DMS 273 (cell line): ENCODE results near the gene CASQ2.
A peak's percentile ranks its signal among the peaks of the same experiment; 100 is the strongest.
"Not testable (repeated sequence)": the region's sequence is repeated elsewhere in the genome, so short reads cannot be mapped to it uniquely, and the experiment has no call there.

Source experiments
- DNase-seq: peaks from one replicate; lab custom pipeline; 2025; ENCODE audit not compliant: unreplicated experiment; lab: John Stamatoyannopoulos, UW

CASQ2 gene

DNA sequence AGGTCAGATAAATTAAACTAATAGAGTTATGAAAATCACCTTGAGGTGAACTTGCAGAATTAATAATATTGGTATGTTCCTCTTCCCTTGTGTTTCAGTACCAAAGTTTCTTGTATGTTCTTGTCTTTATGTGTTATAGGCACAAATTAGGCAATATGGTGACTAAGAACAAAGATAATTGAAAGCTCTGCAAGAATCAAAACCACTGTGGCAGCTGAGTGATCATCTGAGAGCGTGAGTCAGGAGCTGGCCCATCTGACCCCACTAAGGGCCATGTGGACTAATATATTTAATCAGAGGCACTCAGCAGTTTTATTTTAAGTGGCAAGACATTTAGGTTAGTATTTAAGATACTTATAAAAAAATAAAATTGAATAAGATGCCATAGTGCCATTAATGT is 12.8 kb upstream of the CASQ2 start:
- no peak for DNase-seq

DNA sequence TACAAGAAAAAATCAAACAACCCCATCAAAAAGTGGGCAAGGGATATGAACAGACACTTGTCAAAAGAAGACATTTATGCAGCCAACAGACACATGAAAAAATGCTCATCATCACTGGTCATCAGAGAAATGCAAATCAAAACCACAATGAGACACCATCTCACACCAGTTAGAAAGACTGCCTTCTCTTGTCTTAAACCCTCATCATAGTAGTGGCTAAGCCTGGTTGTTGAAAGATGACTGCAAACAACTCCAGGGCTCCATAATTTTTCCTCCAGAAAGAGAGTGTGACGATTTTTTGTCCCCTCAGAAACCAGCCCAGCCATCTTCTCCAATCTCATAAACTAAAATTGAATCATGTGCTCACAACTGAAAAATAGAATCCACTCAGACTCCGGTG is 12.1 kb upstream of the CASQ2 start:
- not testable (repeated sequence) for DNase-seq

DNA sequence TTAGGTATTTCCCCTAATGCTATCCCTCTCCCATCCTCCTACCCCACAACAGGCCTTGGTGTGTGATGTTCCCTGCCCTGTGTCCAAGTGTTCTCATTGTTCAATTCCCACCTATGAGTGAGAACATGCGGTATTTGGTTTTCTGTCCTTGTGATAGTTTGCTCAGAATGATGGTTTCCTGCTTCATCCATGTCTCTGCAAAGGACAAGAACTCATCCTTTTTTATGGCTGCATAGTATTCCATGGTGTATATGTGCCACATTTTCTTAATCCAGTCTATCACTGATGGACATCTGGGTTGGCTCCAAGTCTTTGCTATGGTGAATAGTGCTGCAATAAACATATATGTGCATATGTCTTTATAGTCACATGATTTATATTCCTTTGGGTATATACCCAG is 10.6 kb upstream of the CASQ2 start:
- DNase-seq, result not testable (repeated sequence)

DNA sequence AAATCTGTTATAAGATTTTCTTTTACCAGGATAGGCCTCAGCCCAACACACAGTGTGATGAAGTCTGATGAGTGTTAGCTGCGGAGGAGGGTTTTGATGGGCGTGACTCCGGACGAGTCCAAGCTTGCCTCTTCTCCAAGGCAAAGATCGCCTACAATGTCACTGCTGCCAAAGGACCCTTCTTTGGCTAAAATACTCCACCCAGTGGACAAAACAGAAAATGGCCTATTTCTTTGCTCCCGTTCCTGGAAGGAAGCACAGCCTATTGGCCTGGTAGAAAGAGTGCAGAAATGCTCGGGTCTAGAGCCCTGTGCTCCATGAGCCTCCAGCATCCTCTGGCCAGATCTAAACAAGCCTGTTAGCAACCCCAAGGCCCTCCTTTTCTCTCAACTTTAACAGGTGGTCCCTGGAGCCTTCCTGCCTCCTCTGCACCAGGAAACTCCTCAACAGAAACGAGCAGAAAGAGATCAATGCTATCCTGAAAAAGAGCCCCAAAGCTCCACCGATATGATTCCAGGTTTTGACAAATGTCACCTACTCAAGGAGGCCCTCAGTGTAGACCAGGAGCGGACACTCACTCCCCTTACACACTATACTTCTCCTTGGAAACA is 3.4 kb upstream of the CASQ2 start:
- DNase-seq, result peak; percentile 95

DNA sequence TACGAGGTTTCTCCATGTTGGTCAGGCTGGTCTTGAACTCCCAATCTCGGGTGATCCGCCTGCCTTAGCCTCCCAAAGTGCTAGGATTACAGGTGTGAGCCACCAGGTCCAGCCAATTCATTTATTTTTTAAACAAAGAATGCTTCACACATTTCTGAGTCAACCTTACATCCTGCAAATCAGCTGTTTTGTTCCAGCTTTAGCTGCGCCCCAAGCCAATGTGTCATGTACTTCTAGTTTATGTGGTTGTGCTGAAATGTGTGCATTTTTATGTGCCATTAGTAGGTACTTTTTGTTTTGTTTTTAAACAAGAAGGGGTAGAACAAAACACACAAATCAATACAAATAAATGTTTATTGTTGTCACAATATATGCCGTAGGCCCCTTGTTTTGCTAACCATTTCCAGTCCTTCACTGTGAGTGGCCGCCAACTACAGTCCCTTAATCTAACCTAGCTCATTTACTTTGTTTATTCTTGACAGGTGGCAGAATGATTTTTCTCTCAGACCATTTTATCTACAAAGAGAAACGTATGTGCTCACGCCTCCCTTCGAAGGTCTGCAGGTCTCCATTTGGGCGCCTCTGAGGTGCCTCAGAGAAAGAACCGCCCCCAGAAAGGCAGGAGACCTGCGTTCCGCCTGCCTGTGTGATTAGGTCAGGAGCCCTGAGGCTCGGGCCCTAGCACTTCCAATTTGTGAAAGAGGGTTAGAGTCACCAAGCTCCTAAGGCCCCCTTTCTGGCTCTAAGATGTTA is 2.8 kb upstream of the CASQ2 start:
- DNase-seq, result no peak

DNA sequence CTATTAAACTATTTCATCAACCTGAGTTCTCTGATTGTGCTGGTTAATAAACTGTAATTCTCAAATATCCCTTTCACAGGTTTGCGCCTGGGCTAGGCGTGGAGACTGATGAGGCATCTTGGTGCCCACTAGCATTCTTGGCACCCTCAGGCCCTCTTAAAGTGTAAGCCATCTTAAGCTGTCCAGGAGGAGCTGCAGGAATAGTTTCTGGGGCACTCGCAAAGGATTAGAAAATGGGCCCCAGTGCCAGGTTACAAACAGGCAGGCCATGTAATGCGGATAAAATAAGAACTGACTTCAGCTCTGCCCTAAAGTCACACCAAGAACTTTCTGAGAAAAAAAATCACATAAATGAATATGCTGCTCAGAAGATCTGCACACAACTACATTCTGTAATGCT is 1.1 kb downstream of the CASQ2 start:
- DNase-seq, result no peak

DNA sequence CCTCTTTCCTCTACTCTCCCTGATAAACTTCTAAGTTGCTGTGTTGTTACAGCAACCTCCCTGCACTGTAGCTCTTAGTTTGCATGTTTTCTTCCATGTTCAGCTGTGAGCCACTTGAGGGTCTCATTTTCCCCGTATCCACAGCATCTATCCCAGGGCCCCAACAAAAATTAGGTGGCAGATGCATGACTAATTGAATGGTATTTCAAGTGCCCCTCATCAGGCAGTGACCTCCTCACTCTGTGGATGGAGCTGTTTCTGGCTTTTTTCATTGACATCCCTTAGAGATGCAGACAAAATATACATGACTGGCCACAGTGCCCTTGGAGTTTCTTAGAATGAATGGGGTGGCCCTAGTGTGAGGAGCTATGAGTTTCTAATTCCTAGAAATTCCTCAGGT is 3.4 kb downstream of the CASQ2 start:
- DNase-seq, result no peak

DNA sequence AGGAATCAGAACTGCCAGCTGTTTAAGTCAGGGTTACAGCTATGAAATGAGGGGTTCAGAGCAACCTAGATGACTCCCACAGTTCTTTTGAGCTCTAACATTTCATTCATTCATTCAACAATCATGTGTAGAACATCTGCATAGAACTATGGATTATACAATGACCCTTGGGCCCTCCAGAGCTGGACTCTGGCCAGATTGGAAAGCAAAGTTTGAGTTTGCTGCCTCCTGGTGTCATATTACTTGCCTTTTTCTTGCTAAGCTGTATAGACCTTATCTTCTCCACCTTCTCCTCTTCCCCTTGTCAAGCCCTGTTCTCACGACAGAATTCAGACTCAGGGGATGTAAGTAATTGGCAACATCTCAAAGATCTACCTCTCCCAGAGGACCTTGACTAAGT is 4.0 kb downstream of the CASQ2 start:
- peak; percentile 63 for DNase-seq

DNA sequence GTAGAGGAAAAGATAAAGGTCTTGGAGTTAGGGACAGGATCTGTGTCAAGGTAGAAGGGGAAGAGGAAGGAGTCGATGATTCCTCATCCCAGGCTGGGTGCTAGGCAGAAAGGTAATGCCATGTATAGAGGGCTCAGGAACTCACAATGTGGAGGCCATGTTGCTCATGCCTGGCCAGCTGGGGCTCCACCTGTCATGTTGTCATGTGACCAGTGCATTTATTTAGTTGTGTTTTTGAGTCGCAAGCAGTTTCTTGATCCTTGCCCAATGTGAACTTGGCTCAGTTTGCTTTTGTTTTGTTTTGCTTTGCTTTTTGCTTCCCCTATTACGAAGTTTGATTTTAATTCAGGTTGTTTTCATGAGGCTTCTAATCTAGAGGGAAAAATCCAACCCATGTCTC is 5.7 kb downstream of the CASQ2 start:
- DNase-seq, result no peak

DNA sequence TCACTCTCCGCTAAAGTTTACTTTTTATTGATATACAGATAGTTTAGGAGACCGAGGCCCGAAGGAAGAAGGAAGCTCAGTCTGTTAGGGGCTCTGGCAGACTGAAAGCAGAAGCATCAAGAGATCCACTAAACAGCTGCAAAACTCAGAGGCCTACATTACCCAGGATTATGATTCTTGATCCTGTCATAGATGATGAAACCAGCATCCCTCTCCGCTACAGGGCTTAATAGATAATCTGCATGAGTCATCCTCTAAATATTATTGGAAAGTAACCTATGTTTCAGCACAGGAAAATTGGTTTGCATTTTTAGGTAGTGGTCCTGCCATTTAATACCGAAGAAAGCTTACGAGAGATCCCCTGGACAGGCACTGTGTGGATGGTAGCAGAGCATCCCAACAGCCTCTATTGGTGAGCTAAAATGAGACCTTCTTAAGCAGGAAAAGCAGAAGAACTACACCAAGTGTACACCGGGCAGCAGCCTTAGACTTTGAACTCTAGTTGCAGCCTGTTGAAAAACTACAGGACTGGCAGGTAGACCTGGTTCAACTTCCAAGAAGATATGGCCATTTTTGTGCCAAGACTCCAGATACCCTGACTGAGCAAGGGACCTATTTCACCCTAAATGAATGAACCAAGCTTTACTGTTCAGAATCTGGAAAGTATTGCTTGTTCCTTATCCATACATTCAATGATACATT is 6.8 kb downstream of the CASQ2 start:
- DNase-seq, result no peak

DNA sequence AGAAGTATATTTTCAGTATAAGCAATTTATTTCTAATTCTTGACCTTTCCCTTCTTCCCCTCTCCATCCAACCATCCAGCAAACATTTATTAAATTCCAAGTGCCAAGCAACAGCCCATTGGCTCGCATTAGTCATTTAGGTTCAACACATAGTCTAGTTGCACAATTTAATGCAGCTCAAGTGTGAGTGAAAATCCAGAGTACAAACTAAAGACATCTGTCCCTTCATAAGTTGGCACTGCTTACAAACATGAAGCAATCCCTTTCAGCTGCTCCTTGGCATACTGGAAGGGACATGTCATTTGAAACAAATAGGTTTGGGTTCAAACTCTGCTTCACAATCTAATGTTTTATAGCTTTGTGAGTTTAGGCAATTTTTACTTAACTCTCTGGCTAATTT is 10.7 kb downstream of the CASQ2 start:
- DNase-seq, result peak; percentile 19

DNA sequence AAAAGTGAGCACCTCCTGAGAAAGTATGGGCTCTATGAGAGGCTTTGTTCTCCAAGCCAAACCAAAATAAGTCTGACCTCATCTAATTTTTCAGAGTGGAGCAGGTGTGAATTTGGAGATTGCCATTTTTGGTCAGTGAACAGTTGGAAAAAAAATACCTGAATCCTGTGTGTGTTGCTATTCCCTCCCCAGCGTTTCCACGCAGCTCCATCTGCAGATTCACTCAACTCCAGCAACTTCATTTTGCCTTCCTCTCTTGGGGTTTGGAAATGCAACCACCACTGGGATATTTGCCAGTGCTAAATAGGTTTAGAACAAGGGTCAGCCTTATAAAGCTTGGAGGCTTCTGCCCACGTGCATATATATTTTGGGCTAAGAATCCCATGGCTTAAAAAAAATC is 11.2 kb downstream of the CASQ2 start:
- DNase-seq, result peak; percentile 20

DNA sequence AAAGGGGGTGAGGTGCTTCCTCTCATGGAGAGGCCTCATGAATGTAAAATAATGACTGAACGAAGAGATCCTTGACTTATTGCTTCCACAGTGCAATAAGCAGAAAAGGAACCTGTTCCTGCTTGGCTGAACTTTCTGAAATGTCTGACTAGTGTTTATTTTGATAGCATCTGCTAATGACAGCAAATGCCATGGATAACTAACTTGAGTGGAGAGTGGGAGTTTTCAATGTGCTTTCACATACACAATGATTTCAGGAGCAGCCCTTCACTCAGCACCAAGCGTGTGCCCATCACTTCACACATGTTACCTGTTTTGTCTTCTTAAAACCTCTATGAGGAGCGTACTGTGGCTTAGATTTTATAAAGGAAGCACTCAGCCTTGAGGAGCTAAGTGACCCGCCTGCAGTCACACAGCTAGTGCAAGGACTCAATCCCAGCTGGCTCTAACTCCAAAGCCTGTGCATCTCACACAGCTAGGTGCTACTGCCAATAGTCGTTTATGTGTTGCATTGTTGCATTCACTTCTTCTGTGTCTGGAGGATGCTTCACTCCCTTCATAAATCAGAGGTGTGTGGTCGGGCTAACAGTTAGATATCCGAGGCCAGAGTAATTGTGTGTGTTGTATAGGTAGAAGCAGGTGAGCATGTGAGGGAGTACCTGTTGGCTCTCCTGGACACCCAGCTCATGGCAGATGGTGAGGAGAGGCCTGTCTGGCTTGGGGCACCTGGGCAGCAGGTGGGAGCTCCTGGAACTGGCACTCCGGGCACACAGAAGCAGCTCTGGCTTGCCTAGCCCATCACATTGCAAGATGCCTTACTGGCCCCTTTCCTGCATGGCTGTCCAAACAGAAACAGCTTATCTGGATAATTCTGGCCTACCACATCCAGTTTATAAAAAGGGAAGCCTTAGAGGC is 12.8 kb downstream of the CASQ2 start:
- DNase-seq, result no peak

DNA sequence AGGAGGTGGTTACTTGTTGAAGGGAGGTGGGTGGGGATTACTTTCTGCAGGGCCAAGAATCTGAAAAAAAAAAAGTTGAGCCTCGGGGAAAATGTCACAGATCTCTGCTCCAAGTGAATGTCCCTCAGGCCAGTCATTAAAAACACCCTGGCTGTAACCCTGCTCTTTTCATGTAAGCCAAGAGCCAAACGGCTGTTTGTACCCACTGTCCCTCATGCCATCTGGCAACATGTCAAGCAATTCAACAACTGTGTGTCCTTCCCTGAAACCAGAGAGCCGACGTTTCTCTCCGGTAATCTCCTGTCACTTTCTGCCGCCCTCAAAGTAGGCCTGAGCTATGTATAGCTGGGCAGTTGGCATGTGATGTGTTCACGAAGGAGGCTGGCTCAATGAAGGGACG is 14.7 kb downstream of the CASQ2 start:
- no peak for DNase-seq

DNA sequence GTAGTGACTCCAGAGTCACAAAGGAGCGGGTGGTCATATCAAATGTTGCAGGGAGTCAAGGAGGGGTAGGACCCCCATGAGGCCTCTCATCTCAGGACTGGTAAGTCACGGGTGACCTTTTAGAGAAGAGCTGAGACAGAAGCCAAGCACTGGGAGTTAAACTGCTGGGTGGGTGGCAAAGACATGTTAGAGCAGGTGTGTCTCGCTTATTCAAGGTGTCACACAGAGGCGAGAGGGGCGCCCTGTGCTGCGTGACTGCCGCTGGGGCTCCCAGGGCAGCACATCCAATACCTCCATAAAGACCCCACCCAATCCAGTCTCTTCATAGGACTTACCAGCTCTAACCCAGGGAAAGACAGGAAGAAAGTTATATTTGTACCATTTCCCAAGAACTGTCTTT is 15.2 kb downstream of the CASQ2 start:
- DNase-seq, result no peak

DNA sequence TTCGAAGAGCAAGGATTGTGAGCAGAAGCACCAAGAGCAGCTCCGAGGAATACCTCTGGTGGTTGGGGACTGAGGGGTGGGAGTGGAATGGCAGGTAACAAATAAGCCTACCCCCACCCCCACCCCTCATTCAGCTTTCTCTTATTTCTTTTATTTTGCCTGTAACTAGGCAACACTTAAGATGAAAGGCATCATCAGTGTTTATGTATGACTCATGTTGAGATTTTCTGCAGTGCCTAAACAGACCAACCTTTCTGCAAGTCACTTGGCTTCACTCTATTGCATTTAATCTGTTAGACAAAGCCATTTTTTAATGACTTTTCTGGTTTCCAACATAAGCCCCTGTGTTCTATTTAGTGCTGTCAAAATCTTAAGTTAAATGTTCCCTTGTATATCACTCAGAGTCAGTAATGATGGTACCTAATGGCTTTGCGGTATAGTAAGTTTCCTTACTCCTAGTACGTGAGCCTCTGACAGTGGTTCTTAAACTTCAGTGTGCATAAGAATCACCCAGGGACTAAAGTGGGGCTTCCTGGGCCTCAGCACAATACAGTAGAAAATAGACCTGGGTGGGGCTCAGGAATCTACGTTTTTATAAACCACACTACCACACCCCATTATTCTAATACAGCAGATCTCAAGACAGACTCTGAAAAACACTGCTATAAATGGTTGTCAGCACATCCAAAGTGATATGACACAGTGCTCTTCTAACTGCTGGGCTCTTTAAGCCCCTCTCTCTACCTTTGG is 19.9 kb downstream of the CASQ2 start:
- no peak for DNase-seq

DNA sequence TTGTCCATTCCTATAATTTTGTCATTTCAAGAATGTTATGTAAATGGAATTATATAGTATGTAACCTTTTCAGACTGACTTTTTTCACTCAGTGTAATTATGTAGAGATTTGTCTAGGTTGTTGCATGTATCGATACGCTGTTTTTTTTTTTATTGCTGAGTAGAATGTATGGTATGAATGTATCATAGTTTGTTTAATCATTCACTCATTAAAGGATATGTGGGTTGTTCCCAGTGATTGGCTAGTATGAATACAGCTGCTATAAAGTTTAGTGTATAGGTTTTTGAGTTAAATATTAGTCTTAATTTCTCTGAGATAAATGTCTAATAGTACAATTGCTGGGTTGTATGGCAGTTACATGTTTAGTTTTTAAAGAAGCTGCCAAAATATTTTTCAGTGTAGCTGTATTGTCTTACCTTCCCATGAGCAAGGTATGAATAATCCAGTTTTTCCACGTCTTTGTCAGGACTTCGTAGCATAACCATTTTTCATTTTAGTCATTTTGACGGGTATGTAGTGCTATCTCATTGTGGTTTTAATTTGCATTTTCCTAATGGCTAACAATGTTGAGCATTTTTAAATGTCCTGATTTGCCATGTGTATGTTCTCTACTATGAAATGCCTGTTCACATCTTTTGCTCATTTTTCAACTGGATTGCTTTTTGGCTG is 22.4 kb downstream of the CASQ2 start:
- DNase-seq, result no peak

DNA sequence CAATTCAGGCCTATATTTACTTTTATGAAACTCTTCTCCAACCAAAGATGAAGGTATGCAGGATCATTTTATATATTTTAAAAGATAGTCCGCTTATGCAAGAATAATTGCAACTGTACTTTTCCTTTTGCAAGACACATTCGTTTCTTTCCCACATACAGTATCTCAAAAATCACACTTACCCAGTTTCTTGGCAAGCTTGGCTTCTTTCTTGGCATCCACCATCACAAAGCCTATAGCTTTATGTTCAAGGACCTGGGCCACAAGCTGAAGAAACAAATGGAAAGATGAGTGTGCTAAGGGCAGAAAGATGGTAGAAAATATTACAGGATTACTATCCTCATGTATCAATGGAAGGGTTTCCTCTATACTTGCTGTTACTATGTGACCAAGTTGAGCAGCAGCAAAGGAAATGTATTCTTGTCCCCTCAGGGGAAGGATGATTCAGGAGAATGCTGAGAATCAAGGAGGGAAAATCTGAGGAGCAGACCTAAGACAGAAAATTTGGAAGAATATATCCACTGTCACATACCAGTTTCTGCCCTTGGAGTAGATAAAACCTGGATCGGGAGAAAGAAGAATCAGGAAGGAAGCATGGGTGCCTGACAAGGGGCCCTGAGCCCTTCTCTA is 23.8 kb downstream of the CASQ2 start:
- DNase-seq, result no peak

DNA sequence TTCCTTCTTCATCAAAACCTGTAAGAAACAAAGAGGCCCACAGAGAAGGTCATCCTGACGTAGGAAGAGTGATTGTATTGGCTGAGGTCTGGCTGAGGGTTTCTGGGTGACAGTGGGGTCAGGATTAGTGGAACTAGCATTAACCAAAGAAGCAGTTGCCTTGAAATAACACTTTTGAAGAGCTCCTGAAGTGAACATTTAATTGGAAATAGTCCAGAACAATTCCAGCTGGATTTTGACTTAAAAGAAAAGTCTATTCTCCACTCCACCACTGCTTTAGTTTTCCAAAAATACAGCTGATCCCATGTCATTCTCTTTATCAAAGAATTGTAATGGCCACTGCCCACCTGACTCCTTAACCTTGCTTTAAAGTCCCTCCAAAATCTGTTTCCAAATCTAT is 27.7 kb downstream of the CASQ2 start:
- DNase-seq, result no peak

DNA sequence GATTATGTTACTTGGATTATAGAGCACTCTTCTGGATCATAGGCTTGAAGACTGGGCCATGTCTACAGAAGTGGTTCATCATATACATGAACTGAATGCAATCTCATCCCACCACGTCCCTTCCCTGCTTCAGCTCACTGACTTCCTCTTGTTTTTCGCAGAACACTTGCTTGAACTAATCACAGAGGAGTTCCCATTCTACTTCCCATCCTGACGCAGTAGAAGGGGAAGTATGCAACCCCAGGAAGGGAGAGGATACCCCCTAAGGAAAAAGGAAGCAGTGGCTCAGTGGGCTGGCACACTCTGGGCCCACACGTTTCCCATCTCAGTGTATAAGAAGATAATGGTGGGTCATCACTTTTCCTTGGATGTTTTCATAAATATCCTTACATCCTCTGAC is 36.2 kb downstream of the CASQ2 start:
- no peak for DNase-seq
